RWPE1 (cell line): ENCODE data around the gene EID2B.

Experiments
- CTCF ChIA-PET: fragments of 350-600 bp; sonication (Branson Sonifier 250); formaldehyde crosslinking; extraction: SDS; loops from one replicate; lab custom pipeline; 2021; lab: Yijun Ruan, JAX
- POLR2A ChIA-PET: fragments of 400-600 bp; formaldehyde crosslinking; extraction: SDS; loops from one replicate; lab custom pipeline; 2020; ENCODE audit warnings: antibody characterized with exemption; ENCODE audit not compliant: low non-redundant PET; lab: Yijun Ruan, JAX
- DNase-seq: peaks from one replicate; pipeline ENCODE4 v3.0.0; 2012; ENCODE audit warnings: low spot score
- H3K27ac ChIP-seq: fragments of 450-650 bp; 2 replicates; pipeline ENCODE4 v1.5.1; 2017
- TF ChIP-seq, protein P1 (sequence below): fragments of 450-650 bp; conservative IDR thresholded peaks from 2 replicates; pipeline ENCODE4 v1.5.1; 2017; ENCODE audit warnings: low read depth, mild to moderate bottlenecking

The EID2B gene, protein sequence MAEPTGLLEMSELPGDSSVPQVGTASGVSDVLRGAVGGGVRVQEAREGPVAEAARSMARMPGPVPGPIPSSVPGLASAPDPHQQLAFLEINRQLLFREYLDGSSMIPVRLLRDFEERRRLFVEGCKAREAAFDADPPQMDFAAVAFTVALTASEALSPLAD

DNA sequence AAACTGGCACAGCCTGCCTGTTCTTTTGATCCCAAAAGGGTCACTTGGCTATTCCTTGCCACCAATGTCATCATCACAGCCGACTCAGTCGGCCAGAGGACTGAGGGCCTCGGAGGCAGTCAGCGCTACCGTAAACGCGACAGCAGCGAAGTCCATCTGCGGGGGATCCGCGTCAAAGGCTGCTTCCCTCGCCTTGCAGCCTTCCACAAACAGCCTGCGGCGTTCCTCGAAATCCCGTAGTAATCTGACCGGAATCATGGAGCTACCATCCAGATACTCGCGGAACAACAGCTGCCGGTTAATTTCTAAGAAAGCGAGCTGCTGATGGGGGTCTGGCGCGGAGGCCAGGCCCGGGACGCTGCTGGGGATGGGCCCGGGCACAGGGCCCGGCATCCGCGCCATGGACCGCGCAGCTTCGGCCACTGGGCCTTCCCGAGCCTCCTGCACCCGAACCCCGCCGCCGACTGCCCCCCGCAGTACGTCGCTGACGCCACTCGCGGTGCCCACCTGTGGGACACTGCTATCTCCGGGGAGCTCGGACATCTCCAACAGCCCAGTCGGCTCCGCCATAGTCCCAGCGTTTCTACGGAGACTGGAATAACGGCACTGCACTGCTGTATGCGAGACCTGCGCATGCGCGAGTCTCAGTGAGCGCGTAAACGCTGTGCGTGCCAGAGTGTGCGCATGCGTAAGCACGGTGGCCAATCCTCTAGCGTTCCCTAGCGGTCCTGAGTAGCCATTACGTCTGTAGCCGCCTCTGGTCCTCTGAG lies at the start of gene EID2B:
TSS of gene EID2B (minus strand) at position 620 of the 770 bp plus-strand sequence. CDS start at position 570, 50 bp downstream.
- peak; percentile 96 for DNase-seq
- peak within 1 kb of the TSS; percentile 79 for H3K27ac ChIP-seq
- ChIA-PET POLR2A (interaction anchor here (0.6 kb wide), 1 partner anchor 669 kb away, joined by 4 read pairs; no protein-coding TSS in a partner anchor), CTCF (interaction anchor here (0.5 to 2.9 kb wide), 17 partner anchors 8 to 721 kb away, joined by 3 to 14 read pairs (median 4); partner anchors contain the start of genes DLL3, RPS16 and SUPT5H)
- TF ChIP-seq, protein P1, sequence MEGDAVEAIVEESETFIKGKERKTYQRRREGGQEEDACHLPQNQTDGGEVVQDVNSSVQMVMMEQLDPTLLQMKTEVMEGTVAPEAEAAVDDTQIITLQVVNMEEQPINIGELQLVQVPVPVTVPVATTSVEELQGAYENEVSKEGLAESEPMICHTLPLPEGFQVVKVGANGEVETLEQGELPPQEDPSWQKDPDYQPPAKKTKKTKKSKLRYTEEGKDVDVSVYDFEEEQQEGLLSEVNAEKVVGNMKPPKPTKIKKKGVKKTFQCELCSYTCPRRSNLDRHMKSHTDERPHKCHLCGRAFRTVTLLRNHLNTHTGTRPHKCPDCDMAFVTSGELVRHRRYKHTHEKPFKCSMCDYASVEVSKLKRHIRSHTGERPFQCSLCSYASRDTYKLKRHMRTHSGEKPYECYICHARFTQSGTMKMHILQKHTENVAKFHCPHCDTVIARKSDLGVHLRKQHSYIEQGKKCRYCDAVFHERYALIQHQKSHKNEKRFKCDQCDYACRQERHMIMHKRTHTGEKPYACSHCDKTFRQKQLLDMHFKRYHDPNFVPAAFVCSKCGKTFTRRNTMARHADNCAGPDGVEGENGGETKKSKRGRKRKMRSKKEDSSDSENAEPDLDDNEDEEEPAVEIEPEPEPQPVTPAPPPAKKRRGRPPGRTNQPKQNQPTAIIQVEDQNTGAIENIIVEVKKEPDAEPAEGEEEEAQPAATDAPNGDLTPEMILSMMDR = peak; percentile 97

DNA sequence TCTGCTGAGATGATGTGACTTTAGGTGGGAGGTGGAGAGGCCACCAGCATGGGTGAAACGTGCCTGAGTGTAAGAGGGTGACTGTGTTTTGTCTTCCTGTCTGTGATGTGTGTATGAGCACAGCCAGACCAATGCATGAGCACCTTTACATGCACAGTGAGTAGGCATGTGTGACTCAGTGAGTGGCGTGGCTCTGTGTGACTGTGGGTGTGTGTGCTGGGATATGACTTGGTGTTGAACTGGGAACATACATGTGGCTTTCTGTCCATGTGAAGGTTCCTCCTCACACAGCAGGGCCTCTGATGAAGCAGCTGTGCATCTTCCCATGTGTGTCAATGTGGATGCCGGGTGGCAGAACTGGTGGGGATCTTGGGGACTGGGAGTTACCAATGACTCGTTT lies 49.8 kb upstream of the EID2B start:
- ChIA-PET POLR2A (no interaction called here), CTCF (no interaction called here)

DNA sequence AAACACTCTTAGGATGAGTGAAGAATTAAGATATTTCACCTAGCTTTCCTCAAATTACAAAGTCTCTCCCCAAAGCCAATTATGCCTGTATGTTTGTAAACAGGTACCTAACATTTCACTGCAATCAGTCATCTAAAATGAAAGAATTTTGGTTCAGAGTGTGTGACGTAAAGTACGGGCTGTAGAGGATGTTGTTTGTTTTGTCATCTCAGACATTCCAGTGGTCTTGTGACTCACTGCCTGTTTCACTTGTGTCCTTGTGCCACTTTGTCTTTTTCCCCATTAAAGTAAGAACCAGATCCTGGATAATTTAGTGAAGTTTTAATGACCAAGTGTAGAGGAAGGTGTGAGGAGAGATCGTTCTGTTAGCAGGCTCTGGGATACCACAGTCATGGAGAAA lies 36.0 kb upstream of the EID2B start:
- no peak for DNase-seq
- CTCF ChIA-PET = no interaction called here
- no peak overlapping the region for H3K27ac ChIP-seq
- TF ChIP-seq, protein P1 = no peak
- POLR2A ChIA-PET = no interaction called here

More for the DNA sequence above, 49.8 kb upstream of the EID2B start:
- no peak for DNase-seq
- no peak overlapping the region for H3K27ac ChIP-seq
- TF ChIP-seq, protein P1 = no peak

DNA sequence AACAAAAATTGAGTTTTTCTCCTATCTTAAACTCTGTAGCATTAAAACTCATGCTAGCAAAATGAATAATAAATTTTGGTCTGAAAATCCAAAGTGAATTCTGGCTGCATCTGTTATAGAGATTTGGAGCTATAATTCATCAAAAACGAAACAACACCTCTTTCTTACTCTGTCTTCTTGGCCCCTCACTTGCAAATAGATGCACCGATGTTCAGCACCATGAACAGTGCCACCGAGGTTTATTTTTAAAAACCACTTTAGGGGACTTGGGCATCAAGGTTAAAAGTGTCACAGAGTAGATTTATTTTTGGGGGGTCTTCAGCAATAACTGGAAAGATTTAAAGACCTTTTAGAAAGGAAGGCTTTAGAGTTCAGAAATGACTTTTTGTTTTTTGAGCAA lies 33.4 kb upstream of the EID2B start:
- no peak overlapping the region for H3K27ac ChIP-seq
- no peak for DNase-seq
- POLR2A ChIA-PET = no interaction called here
- CTCF ChIA-PET = no interaction called here
- TF ChIP-seq, protein P1 = no peak

DNA sequence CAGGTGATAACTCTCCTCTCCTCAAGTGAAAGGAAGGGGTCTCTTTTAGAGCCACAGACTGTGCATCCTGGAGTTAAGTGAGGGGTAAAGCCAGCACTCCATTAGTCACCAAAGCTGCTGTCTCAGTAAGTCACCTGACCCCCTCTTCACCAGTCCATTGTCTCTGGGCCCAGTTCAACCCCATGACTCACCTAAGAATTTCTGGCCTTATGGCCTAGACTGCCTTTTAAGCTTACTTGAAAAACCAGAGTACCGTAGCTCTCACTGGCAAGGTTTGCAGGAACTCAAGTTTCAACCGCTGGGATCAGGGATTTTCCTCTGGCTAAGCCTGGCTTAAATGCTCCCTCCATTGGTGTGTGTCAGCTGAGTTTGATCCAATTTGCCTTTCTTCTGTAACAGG lies 30.8 kb upstream of the EID2B start:
- DNase-seq = no peak
- TF ChIP-seq, protein P1 = no peak
- H3K27ac ChIP-seq = no peak overlapping the region
- POLR2A ChIA-PET = no interaction called here
- CTCF ChIA-PET = interaction anchor here (0.5 to 0.6 kb wide), 2 partner anchors 9 to 178 kb away, joined by 3 to 4 read pairs; no protein-coding TSS in a partner anchor

DNA sequence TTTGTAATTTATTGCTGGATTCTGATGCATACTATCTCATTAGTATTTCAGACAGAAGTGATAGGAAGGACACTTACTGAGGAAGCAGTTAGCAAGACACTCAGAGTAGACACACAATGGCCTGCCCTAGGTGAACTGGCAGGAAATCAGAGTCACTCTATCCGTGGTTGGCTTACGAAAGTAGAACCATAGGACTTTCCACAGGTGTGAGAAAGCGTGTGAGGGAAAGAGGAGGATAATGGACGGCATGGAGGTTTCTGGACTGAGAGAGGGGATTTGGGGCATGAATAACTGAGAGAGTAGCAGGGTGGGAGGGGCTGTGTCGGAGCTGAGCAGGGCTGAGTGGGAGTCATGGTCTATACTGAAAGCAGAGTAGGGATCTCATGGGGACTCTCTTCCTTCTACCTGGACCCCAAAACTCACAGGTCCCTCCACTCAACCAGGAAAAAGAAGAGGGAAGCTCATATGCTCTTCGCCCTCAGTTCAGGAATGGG lies 26.0 kb upstream of the EID2B start:
- no peak overlapping the region for H3K27ac ChIP-seq
- CTCF ChIA-PET = interaction anchor here (0.6 kb wide), 1 partner anchor 1036 kb away, joined by 3 read pairs; no protein-coding TSS in a partner anchor
- TF ChIP-seq, protein P1 = no peak
- POLR2A ChIA-PET = no interaction called here
- DNase-seq = no peak
